GM19035 (cell line): Measurements from ENCODE around the gene MCRS1.
"Not testable (repeated sequence)": the region's sequence is repeated elsewhere in the genome, so short reads cannot be mapped to it uniquely, and the experiment has no call there.

Experiments used
- ATAC-seq: cut with Tn5 transposase; IDR thresholded peaks from one replicate; pipeline ENCODE4 v1.9.1; 2021; ENCODE audit not compliant: unreplicated experiment

Gene MCRS1

GRCh38 chr12:49567611-49568441 lies at the start of gene MCRS1:
TSS of gene MCRS1 (minus strand) at chr12:49568142. CDS start at chr12:49566731, 1,411 bp downstream.
- ATAC-seq, result peak; percentile 85

GRCh38 chr12:49616533-49617219 lies 48.7 kb upstream of the MCRS1 start:
- no peak for ATAC-seq

- ATAC-seq, result no peak
Measured at GRCh38 chr12:49615725-49616124, 47.8 kb upstream of the MCRS1 start.

- ATAC-seq, result no peak
Measured at GRCh38 chr12:49612210-49612609, 44.3 kb upstream of the MCRS1 start.

GRCh38 chr12:49610785-49611184 lies 42.8 kb upstream of the MCRS1 start:
- not testable (repeated sequence) for ATAC-seq

- ATAC-seq, result no peak
Measured at GRCh38 chr12:49609875-49610154, 41.9 kb upstream of the MCRS1 start.

GRCh38 chr12:49609059-49609874 lies 41.3 kb upstream of the MCRS1 start:
- ATAC-seq, result no peak

- not testable (repeated sequence) for ATAC-seq
Measured at GRCh38 chr12:49605539-49605938, 37.6 kb upstream of the MCRS1 start, which contains the start of gene FAM186B. TSS of gene FAM186B (minus strand) at chr12:49605639. CDS start at chr12:49605477, 162 bp downstream.

GRCh38 chr12:49604856-49605255 lies 36.9 kb upstream of the MCRS1 start:
- no peak for ATAC-seq

- ATAC-seq, result no peak
Measured at GRCh38 chr12:49603721-49604120, 35.8 kb upstream of the MCRS1 start.

- no peak for ATAC-seq
Measured at GRCh38 chr12:49599961-49600360, 32.0 kb upstream of the MCRS1 start.

GRCh38 chr12:49598527-49598926 lies 30.6 kb upstream of the MCRS1 start:
- no peak for ATAC-seq

- no peak for ATAC-seq
Measured at GRCh38 chr12:49588721-49589516, 21.0 kb upstream of the MCRS1 start.

GRCh38 chr12:49588281-49588680 lies 20.3 kb upstream of the MCRS1 start:
- ATAC-seq, result no peak

- no peak for ATAC-seq
Measured at GRCh38 chr12:49587174-49587908, 19.4 kb upstream of the MCRS1 start.

GRCh38 chr12:49585477-49586459 lies 17.8 kb upstream of the MCRS1 start:
- ATAC-seq, result no peak

GRCh38 chr12:49584591-49584990 lies 16.6 kb upstream of the MCRS1 start:
- no peak for ATAC-seq

- ATAC-seq, result no peak
Measured at GRCh38 chr12:49583366-49584094, 15.6 kb upstream of the MCRS1 start.
